NCI-H2227 (cell line): Measurements from ENCODE around the gene IRAK3.
"Not testable (repeated sequence)": the region's sequence is repeated elsewhere in the genome, so short reads cannot be mapped to it uniquely, and the experiment has no call there.

Experiments
- DNase-seq: peaks from one replicate; lab custom pipeline; 2025; ENCODE audit not compliant: unreplicated experiment; lab: John Stamatoyannopoulos, UW

IRAK3 gene

GRCh38 chr12:66169221-66170170, 19.5 kb upstream of the IRAK3 start, which contains the start of gene TMBIM4:
TSS of gene TMBIM4 (minus strand) at chr12:66169996. CDS start at chr12:66169951, 45 bp downstream.
- peak; percentile 89 for DNase-seq

- no peak for DNase-seq
Observed at GRCh38 chr12:66170606-66171005, 18.4 kb upstream of the IRAK3 start.

DNA sequence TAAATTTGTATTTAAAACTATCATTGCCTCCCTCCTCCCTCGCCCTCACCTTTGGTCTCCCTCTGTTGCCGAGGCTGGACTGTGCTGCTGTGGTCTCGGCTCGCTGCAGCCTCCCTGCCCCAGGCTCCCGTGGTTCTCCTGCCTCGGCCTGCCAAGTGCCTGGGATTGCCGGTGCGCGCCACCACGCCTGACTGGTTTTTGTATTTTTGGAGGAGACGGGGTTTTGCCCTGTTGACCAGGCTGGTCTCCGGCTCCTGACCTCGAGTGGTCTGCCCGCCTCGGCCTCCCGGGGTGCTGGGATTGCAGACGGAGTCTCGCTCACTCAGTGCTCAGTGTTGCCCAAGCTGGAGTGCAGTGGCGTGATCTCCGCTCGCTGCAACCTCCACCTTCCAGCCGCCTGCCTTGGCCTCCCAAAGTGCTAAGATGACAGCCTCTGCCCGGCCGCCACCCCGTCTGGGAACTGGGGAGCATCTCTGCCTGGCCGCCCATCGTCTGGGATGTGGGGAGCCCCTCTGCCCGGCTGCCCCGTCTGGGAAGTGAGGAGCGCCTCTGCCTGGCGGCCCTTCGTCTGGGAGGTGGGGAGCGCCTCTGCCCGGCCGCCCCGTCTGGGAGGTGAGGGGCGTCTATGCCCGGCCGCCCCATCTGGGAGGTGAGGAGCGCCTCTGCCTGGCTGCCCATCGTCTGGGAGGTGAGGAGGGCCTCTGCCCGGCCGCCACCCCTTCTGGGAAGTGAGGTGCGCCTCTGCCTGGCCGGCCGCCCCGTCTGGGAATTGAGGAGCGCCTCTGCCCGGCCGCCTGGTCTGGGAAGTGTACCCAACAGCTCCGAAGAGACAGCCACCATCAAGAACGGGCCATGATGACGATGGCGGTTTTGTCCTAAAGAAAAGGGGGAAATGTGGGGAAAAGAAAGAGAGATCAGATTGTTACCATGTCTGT, 14.4 kb upstream of the IRAK3 start:
- DNase-seq, result not testable (repeated sequence)

DNA sequence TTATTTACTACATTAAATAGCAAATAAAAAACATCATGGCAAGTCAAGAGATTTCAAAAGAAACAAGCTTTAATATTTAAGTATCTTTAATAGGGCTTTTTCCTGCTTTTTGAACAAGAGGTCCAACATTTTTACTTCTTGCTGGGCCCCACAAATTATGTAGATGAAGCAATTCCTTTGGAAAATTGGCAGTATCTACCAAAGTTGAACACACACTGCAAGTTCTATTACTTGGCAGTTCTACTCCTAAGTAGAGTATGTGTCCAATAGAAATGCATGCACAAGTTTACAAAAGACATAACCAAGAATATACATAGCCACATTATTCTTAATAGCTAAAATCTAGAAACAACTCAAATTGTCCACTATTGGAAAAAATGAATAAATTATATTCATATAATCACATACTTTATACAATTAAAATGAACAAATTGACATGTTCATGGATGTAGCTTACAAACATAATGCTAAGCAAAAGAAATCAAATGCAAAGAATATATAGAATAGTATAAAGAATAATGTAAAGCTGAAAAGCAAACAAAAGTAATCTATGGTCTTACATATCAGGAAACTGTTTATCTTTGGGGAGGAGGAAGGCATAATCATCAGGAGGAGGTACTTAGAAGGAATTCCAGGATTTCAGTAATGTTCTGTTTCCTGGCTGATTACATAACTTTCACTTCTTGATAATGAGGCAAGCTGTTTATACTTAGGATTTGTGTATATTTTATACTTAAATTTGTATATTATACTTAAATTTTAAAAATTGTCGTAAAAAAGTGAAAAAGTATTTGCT, 12.7 kb upstream of the IRAK3 start:
- DNase-seq, result no peak

- DNase-seq, result no peak
Observed at GRCh38 chr12:66182956-66183355, 6.1 kb upstream of the IRAK3 start.

GRCh38 chr12:66184822-66185221, 4.2 kb upstream of the IRAK3 start:
- DNase-seq, result not testable (repeated sequence)

GRCh38 chr12:66187036-66187435, 2.0 kb upstream of the IRAK3 start:
- no peak for DNase-seq

DNA sequence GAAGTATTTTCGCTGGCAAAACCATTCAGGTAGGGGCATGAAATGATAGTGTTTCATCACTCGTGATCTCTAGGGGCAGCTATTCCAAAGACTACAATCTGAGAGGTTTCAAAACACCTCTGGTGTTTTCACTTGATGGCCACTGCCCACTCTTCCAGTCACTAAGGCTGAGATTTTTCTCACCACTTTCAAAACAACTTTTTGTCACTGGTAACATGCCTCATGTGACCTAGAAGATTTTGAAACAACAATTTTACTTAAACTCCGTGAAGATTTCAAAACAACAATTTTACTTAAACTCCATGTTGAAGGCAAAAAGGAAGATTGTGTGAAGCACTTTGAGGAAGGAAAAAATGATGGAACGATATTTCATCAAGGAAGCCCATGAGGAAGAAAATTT, 1.2 kb upstream of the IRAK3 start:
- no peak for DNase-seq

DNA sequence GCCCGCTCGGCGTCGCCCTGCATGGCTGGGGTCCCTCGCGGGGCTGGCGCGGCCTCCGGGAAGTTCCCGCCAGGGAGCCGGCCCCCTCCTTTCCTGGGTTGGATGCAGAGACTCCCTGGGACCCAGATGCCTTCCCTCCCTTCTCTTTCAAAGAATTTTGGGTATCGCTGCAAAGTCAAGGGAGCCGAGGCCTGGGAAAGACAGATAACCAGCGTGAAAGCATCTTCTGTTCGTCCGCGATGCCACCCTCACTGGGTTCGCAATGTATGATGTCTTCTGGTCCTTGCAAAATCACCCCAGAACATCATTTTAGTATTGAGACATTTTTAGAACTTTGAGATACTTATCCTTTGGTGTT, 451 bp downstream of the IRAK3 start:
- DNase-seq, result no peak

GRCh38 chr12:66189889-66190288, 875 bp downstream of the IRAK3 start:
- DNase-seq, result no peak

DNA sequence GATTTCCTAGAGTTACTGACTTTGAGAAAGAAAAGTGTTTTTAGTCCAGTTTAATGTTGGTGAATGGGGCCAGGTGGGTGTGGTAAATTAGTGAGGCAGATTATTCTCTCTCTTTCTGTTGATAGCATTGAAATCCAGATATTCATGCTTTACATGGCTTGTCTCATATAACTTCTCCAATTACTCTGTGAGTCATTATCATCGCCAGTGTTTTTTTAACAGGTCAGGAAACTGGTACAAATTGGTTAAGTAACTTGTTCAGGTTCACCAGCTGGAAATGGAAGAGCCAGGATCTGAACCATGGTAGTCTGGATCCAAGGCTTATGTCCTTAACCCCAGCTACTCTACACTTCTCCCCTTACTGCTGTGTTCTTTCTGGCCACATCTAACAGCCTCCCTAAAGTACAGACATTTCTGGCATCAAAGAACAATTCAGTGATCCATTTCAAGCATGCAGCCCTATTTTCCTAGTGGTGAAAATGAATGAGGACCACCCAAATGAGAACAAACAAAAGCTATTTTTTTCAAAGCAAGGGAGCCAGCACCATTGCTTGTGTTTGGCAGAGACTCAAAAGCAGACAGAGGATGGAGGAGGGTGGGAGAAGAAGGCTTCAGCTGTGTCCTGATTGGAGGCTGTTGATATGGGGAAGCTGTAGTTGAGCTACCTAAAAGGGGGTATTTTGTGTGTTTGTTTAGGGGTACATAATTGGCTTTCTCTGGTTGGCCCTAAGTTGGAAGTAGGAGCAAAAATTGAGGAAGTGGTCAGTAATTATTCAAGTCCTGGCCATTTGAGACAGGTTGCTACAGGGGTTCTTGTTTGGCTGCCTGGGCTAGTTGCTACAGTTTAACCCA, 1.7 kb downstream of the IRAK3 start:
- no peak for DNase-seq

- no peak for DNase-seq
Observed at GRCh38 chr12:66191547-66192126, 2.6 kb downstream of the IRAK3 start.

GRCh38 chr12:66194122-66194521, 5.1 kb downstream of the IRAK3 start:
- no peak for DNase-seq

DNA sequence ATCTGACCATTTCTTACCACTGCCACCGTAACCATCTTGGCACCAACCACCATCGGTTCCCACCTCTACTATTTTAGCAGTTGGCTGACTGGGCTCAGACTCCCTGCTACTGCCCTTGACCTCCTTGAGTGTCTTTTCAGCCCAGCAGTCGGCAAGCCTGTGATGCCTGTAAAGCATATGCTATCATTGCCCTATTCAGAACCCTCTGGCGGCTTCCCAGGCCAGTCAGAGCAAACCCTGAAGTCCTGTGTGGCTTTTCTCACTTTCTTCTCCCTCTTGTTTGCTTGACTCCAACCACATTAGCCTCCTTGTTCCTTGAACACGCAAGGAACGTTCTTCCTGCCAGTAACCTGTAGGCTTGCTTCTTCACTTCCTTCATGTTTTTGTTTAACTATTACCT, 6.2 kb downstream of the IRAK3 start:
- DNase-seq, result no peak

- no peak for DNase-seq
Observed at GRCh38 chr12:66196806-66197205, 7.8 kb downstream of the IRAK3 start.

DNA sequence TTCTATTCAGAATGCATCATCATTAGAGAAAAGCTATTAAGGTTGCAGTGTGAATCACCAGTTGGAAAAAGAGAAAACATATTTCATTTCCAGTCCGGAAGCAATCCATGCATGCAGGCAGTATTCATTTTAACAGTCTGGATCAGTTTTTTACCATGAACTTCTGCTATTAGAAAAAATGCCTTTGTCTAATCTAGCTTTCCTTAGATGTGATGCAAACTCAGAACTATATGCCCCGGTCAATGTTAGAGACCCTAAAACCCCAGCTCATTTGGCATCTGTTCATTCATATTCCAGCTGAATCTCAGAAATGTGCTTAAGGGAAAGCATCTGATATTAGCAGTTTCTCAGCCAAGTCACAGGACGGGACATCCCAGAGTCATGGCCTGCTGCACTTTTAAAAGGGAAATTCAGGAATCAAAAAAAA, 8.5 kb downstream of the IRAK3 start:
- no peak for DNase-seq

DNA sequence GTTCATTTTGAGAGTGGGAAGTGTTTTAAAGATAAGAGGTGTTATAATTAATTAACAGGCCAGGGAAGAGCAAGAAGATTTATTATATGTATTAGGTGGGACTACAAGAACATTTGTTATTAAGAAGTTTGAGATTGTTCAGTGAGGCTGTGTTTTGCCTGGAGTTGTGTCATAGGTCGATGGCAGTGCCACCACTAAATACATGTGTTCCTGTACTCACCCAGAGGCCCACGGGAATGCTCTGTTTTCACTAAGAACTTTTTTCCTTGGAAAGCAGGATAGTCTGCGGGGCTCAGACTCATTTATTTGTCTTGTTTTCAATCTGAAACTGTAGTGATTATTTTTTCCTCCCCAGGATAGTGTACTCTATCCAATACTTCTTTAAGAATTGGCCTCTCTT, 10.1 kb downstream of the IRAK3 start:
- no peak for DNase-seq

- no peak for DNase-seq
Observed at GRCh38 chr12:66199831-66200509, 11.0 kb downstream of the IRAK3 start.

GRCh38 chr12:66203820-66204219, 14.8 kb downstream of the IRAK3 start:
- no peak for DNase-seq
